Kidney epithelial cell (primary cell): Measurements from ENCODE around the gene PRPSAP1. TPM values are rescaled to one million over a fixed set of nuclear protein-coding genes. Genes with fewer than 3 reads are reported as not detected.

Experiments used
- DNase-seq: peaks from one replicate; pipeline ENCODE4 v3.0.0-alpha.2; 2010; ENCODE audit warnings: low read depth
- H3K27me3 ChIP-seq: 2 replicates; pipeline ENCODE4 v1.6.0; 2011; ENCODE audit warnings: low read length; ENCODE audit not compliant: control insufficient read depth, insufficient read depth
- H3K36me3 ChIP-seq: 2 replicates; pipeline ENCODE4 v1.5.1; 2011; ENCODE audit warnings: low read length; ENCODE audit not compliant: control insufficient read depth, insufficient read depth
- H3K4me3 ChIP-seq: 2 replicates; pipeline ENCODE4 v1.5.1; 2011; ENCODE audit warnings: low read depth, mild to moderate bottlenecking, control low read depth, low read length
- total RNA-seq: library from RNA; depleted of rRNA; stranded (reverse); fragments of >200 nt; gene quantifications from 2 replicates; pipeline ENCODE4 v1.2.3, GENCODE V29; 2015
- TF ChIP-seq, protein P1 (sequence below): IDR thresholded peaks from 2 replicates; pipeline ENCODE4 v1.5.1; 2011; ENCODE audit warnings: mild to moderate bottlenecking, moderate library complexity, low read length, control low read depth, inconsistent platforms; ENCODE audit not compliant: insufficient read depth, poor library complexity, severe bottlenecking

PRPSAP1 gene
- total RNA-seq, 1 donor from 2014 or later: 52.4 TPM

DNA sequence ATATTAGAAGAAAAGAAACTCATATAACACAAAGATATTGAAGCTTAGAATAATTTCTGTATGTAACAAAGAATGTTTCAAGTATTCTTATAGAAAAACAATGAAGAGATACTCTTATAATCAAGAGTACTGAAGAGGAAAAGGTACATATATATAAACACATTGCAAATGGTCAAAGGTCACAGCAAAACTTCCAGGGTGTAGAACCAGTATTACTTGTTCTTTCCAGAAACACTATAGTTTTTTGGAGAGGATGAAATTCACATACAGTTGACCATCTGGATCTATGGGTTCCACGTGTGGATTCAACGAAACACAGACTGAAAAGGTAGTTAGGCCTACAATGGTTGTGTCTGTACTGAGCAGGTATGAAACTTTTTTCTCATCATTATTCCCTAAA lies 22.6 kb downstream of the PRPSAP1 start:
- Histone ChIP-seq H3K27me3 (no peaks in the 10 kb centered on the region), H3K4me3 (no peak overlapping the region), H3K36me3 (no peaks in the 10 kb centered on the region)
- no peak for DNase-seq
- TF ChIP-seq, protein P1, sequence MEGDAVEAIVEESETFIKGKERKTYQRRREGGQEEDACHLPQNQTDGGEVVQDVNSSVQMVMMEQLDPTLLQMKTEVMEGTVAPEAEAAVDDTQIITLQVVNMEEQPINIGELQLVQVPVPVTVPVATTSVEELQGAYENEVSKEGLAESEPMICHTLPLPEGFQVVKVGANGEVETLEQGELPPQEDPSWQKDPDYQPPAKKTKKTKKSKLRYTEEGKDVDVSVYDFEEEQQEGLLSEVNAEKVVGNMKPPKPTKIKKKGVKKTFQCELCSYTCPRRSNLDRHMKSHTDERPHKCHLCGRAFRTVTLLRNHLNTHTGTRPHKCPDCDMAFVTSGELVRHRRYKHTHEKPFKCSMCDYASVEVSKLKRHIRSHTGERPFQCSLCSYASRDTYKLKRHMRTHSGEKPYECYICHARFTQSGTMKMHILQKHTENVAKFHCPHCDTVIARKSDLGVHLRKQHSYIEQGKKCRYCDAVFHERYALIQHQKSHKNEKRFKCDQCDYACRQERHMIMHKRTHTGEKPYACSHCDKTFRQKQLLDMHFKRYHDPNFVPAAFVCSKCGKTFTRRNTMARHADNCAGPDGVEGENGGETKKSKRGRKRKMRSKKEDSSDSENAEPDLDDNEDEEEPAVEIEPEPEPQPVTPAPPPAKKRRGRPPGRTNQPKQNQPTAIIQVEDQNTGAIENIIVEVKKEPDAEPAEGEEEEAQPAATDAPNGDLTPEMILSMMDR: no peak

DNA sequence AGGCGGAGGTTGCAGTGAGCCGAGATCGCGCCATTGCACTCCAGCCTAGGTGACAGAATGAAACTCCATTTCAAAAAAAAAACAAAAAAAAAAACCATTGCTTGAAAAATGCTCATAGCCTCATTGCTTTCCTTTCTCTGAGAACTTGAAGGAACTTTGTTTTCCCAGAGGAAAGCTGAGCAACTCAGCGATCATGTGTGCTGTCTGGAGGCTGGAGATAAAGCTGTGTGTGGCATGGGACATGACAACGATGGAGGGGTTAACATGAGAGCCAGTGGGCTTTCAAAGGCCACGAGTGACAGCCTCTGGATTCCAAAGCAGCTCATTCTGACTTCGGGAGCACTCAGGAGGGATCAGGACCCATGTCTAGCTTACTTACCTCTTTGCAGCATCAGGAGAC lies 24.1 kb downstream of the PRPSAP1 start:
- no peaks in the 10 kb centered on the region for H3K27me3 ChIP-seq
- H3K4me3 ChIP-seq: no peak overlapping the region
- TF ChIP-seq, protein P1: no peak
- no peaks in the 10 kb centered on the region for H3K36me3 ChIP-seq
- no peak for DNase-seq

- H3K27me3 ChIP-seq: no peaks in the 10 kb centered on the region
- no peaks in the 10 kb centered on the region for H3K36me3 ChIP-seq
- no peak for DNase-seq
- TF ChIP-seq, protein P1: no peak
- no peak overlapping the region for H3K4me3 ChIP-seq
Observed at GRCh38 chr17:76327696-76328095, 26.0 kb downstream of the PRPSAP1 start.

DNA sequence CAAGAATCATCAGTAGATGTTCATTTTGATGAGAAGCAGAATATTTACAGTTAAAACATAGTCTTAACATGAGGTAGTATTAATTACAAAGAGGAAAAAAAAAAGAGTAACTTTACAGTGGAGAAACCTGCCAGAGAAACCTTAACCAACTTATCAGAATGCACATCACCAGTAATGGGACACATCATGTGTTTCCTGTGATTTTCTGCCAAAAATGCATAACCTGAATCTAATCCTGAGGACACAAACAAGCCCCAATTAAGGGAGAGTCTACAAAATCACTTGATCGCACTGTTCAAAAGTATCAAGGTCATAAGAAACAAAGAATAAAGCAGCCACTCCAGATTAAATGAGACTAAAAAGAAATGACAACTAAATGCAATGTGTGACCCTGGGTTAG lies 27.4 kb downstream of the PRPSAP1 start:
- TF ChIP-seq, protein P1: no peak
- H3K27me3 ChIP-seq: no peaks in the 10 kb centered on the region
- H3K4me3 ChIP-seq: no peak overlapping the region
- no peaks in the 10 kb centered on the region for H3K36me3 ChIP-seq
- no peak for DNase-seq

GRCh38 chr17:76318586-76318985 lies 35.1 kb downstream of the PRPSAP1 start:
- DNase-seq: no peak
- Histone ChIP-seq H3K27me3 (no peaks in the 10 kb centered on the region), H3K36me3 (no peaks in the 10 kb centered on the region), H3K4me3 (no peak overlapping the region)
- TF ChIP-seq, protein P1: no peak

- H3K27me3 ChIP-seq: no peaks in the 10 kb centered on the region
- no peak overlapping the region for H3K4me3 ChIP-seq
- TF ChIP-seq, protein P1: no peak
- DNase-seq: no peak
- H3K36me3 ChIP-seq: peaks cover 2% of the 10 kb centered on the region
Observed at GRCh38 chr17:76317535-76317934, 36.2 kb downstream of the PRPSAP1 start.
